Testis (tissue), 2 donors: ENCODE data around the gene ISLR2.

Experiments used
- CTCF ChIP-seq, 3 experiments: fragments of 450-650 bp in 2 of 3; fragments of 200-600 bp in 1 of 3; sonication (generic) in 1 of 3; IDR thresholded peaks; one replicate each; pipeline ENCODE4 v1.5.1; 2016 to 2019; ENCODE audit warnings: antibody characterized with exemption in 3 of 3, mild to moderate bottlenecking in 2 of 3, moderate library complexity in 1 of 3
- POLR2A ChIP-seq: fragments of 450-650 bp; IDR thresholded peaks from one replicate; pipeline ENCODE4 v1.6.1; 2017; ENCODE audit warnings: antibody characterized with exemption, mild to moderate bottlenecking, moderate library complexity

- TF ChIP-seq CTCF (IDR thresholded peaks at IDR 0.05) (no peak), POLR2A (no peak)
Measured at GRCh38 chr15:74146277-74146800, 16.0 kb downstream of the ISLR2 start.
